M059J (cell line): ENCODE results near the gene KDELR1. TPM values are rescaled to one million over a fixed set of nuclear protein-coding genes. Genes with fewer than 3 reads are reported as not detected.
A peak's percentile ranks its signal among the peaks of the same experiment; 100 is the strongest.
"Not testable (repeated sequence)": the region's sequence is repeated elsewhere in the genome, so short reads cannot be mapped to it uniquely, and the experiment has no call there.

Source experiments
- DNase-seq: peaks from one replicate; pipeline ENCODE4 v3.0.0-alpha.2; 2012; ENCODE audit warnings: low read depth
- total RNA-seq: library from RNA; depleted of rRNA; stranded (reverse); fragments of >200 nt; shearing (Covaris generic); gene quantifications from 2 replicates; pipeline ENCODE4 v1.2.3, GENCODE V29; 2014

Gene KDELR1
- total RNA-seq, 1 experiment from 2014 or later: 247 TPM

DNA sequence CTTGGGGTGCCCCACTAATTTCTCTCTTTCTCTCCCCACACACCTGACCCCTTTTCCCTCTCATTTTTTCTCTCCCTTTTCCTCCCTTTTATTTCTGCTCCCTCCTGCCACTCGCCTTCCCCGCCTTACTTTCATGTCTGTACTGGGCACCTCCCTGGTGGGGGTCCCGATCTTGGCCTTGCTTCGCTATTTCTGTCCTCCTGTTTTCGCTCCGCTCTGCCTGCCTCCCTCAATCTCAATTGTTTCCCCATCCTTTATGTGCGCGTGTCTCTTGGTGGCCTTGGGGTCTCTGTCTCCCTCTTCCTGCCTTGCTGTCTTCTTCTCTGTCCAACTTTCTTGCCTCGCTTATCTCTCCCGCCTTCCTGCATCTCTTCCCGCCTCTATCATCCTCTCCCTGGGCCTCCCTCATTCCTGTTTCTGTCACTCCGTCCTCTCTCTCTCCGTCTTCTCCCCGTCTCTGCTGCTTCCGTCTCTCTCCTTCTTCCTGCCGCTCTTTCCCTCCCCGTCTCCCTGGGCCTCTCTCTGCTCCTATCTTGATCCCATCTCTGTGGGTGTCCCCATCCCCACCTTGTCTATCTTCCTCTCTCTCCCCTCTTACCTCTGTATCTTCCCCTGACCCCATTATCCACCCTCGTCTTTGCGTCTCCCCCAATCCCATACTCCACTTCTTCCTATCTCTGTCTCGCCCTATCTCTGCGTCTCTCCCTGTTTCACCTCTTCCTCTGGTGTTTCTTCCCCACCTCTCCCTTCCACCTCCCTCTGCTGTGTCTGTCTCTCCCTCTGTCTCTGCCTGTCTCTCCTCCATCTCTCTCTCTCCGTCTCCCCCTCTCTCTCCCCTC, 6.1 kb upstream of the KDELR1 start:
- no peak for DNase-seq

DNA sequence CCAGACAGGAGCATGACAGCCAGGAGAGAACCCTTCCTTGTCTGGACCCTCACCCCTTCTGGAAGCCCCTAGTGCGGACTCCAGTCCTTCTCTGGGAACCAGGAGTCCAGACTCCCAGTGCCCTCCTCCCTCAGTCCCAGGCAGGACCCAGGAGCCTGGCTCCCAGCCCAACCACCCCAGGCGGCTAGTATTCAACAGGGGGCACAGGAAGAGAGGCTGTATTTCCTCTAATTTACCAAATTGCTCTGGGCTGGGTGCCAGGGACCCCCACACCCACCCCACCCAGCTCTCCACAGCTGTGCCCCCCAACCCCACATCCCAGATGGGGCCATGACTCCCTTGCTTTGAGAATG, 5.4 kb upstream of the KDELR1 start:
- no peak for DNase-seq

DNA sequence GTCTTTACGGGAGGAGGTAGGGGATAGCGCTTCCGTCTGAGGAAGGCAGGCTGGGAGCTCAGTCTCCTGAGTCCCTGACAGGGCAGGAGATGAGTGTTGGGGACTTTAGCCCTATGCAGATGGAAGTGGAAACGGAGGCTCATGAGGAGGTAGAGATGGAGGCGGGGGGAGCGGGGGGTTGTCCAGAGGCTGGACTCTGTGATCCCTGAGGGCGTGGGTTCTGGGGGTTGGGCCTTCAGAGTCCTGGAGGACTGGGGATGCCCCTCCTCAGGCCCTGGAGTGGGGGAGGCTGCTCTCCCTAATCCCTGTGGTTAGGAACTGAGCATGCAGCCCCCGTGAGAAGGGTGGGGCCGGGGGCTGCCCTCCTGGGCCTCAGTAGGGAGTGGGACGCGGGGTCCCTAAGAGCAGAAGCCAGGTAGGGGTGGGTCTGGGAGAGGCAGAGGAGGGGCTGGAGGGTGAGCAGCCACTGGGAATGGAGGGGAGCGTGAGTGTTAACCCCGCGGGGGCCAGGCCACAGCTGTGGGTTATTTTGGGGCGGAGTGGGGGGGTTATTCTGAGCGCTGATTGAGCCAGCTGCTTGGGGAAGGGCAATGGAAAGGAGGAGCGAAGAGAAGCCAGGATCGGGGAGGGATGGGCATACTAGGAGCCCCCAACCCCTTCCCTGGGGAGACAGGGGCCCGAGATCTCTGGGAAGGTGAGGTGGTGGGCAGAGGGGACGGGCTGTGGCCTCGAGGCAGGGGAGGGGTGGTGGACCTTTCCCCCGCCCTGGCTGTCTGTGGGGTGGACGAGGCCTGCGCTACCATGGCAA, 4.9 kb upstream of the KDELR1 start:
- DNase-seq: peak; percentile 34

DNA sequence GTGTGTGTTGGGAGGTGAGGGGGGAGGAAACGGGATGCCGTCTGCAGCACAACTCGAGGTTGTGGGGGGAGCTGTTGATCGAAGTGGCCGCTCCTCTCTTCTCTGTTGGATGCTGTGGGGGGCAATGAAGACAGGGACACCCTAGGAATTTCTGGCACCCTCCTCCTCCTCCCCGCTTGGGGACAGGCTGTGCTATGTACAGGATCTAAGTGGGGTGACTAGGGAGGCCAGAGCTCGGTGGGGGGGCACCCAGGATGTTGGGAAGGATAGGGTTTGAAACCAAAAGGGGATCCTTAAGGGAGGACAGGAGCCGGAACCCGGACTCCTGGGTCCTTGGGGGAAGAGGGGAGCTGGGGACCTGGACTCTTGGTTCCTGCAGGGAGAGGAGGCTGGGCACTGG, 4.1 kb upstream of the KDELR1 start:
- no peak for DNase-seq

DNA sequence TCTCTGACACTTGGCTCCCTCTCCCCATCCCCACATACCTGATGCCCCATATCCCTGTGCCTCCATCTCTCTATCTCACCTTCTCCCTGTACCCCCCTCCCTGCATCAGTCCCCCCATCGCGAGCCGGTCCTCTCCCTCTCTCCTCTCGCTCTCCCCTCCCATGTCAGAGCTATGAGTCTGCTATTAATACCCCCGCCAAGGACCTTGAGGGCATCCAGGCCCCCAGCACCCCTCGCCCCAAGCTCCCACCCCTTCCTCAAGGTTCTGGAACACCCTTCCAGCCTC, 3.8 kb upstream of the KDELR1 start:
- no peak for DNase-seq

DNA sequence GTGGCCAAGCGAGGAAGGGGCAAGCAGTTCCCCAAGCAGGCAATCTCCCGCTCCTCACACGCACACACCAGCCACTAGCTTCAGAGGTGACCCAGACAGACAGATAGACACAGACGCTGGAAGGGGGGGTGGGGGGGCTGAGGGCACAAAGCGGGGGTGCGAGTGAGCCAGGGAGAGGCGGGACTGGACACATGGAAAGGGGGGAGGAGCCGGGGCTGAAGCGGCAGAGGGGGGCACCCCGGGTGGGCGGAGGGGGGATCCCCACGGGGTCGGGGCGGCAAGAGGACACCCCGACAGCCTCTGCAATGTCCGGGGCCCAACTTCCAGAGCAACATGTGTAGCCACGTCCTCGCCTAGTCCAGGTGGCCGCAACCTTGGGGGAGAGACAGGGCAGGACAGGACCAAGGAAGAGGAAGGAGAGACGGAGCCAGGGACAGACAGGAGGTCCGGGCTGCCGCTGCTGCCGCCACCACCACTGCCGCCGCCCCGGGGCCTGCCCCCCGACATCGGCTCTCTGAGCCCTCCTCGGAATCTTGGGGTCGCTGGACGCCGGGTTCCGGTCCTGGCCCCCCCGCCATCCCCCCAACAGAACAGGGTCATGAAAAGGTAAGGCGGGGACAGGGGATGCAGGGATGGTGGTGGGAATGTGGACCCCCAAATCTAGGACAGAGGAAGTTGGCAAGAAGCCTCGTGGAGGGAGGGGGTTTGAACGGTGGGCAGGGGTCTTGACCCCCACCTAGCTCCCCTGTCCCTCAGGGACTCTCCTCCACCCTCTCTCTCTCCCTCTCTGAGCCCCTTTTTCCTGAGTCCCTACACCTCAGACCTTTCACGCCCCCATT, 3.2 kb upstream of the KDELR1 start:
- DNase-seq: peak; percentile 39

DNA sequence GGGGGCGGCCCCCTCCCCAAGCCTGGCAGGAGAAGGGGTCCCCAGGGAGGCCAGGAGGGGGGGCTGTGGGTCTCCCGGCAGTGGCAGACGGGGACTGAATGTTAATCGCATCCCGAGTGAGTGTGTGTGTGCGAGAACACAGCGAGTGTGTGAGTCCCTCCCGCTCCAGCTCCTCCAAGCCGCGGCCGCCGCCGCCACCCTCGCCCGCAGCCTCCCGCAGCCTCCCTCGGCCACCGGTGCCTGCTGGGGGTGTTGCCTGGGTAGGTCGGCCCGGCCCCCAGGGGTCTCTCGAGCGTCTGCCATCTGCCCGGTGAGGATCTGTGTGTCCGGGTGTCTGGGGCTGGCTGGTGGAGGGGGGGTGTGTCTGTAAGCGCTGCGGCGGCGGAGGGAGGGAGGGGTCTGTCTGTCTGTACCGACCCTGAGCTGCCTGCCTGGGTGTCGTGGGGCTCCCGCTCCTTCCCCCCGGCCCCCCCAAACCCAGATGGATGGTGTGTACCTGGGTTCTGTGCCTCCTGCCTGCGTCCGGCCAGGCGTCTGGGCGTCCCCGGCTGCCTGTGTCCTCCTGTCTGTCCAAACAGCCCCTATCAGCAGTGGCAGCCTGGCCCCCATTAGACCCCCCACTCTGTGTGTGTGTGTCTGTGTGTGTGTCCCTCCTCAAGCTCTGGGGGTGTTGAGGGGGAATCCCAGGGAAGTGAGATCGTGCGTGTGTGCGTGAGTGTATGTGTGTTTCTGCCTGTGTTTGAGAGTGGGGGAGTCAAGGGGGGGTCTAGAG, 2.4 kb upstream of the KDELR1 start, which contains the start of gene GRIN2D:
GRIN2D (plus strand) TSS at position 110 of the 772 bp plus-strand sequence. CDS start 4,725 bp downstream, outside the sequence.
- DNase-seq: peak; percentile 33

DNA sequence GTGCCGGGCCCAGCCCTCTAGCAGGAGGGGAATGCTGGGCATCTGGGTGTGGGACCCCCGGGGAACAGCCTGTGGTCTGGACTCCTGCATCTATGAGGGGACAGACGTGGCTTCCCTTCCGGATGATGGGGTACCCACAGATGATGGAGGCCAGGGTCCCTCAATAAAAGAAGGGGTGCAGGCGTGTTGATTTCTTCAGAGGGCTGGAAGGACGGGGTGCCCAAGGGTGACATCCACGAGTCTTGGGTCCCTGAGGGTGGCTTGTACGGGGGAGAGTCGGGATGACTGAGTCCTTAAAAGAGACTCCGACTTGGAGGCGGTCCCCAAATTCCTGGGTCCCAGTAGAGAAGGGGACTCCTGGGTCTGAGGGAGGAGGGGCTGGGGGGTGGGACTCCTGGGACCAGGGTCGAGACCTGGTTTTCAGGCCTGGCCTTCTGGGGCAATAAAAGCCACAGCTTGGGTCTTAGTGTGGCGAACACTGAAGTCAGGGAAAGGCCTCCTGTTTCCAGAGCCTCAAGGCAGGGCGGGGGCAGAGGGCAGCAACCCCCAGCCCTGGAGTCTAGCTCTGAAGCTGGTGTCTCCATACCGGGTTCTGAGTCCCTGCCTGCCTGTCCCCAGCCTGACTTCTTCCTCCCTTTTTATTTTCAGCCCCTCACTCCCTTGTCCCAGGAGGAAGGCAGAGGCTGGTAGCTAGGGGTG, 1.7 kb upstream of the KDELR1 start:
- no peak for DNase-seq

DNA sequence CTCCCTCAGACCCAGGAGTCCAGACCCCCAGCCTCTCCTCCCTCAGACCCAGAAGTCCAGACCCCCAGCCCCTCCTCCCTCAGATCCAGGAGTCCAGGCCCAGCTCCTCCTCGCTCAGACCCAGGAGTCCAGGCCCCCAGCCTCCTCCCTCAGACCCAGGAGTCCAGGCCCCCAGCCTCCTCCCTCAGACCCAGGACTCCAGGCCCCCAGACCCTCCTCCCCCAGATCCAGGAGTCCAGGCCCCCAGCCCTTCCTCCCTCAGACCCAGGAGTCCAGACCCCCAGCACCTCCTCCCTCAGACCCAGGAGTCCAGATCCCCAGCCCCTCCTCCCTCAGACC, 624 bp upstream of the KDELR1 start:
- DNase-seq: not testable (repeated sequence)

DNA sequence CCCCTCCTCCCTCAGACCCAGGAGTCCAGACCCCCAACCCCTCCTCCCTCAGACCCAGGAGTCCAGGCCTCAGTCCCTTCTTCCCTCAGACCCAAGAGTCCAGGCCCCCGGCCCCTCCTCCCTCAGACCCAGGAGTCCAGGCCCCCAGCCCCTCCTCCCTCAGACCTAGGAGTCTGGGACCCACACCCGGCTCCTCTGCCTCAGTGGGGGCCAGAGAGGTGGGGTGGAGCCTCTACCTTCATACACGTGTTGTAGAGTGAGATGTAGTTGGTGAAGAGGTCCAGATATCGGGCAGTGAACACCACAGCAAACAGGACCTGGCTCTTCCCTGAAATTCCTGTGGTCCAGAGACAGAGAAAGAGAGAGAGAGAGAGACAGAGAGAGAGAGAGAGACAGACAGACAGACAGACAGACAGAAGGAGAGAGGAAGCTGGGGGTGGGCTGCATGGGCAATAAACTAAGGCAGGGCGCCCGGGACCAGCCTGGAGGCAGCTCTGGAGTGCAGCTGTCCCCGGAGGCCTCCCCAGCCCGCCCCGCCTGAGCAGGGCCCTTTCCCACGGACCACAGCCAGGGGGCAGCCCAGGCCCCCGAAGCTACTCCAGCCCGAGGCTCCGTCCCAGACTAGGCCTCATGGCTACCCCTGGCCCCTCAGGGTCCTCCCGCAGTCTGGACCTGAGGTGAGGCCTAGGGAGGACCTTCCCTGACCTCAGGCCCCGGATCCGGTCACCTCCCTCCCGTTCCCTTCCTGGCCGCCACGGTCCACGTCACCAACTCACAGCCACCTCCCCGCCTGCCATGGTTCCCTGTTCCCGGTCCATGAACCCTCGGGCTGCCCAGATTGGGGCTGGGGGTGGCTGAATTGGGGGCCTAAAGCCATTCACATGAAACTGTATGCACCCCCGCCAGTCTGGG, 907 bp downstream of the KDELR1 start:
- DNase-seq: peak; percentile 54

DNA sequence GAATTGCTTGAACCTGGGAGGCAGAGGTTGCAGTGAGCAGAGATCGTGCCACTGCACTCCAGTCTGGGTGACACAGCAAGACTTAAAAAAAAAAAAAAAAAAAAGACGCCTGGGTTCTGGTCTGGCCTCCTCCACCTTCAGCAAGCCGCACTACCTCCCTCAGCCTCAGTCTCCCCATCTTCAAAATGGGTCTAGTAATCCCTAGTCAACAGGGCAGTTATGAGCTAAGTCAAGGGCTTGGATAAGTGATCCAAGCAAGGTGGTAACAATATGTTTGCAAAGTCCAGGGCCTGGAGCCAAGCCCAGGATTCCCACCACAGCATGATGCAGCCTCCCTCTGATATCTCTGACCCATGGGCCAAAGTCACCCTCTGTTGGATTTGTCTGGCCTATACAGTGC, 4.4 kb downstream of the KDELR1 start:
- no peak for DNase-seq

DNA sequence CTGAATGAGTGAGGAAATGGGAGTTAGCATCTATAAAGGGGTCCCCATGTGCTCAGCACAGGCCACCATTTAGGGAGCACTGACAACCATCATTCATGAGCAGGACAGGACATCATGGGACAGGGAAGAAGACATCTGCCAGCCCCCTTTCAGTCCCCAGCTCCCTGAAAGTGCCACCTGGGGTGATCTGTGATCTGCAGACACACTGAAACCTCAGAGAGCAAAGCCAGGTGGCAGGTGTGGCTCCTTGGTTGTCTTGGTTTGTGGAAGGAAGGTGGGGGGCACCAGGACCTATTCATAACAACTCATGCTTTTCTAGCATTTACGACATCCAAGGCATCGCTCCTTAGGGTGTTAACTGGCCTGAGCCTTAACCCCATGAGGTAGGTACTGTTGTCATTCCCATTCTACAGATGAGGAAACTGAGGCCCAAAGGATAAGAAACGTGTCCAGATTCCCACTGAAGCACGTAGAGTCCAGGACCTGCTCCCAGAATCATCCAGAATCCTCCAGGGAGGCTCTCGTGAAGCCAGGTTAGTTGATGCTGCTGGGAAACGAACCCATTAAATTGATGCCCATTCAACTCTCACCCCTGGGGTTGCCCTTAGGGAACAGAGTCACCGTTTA, 5.8 kb downstream of the KDELR1 start:
- no peak for DNase-seq

DNA sequence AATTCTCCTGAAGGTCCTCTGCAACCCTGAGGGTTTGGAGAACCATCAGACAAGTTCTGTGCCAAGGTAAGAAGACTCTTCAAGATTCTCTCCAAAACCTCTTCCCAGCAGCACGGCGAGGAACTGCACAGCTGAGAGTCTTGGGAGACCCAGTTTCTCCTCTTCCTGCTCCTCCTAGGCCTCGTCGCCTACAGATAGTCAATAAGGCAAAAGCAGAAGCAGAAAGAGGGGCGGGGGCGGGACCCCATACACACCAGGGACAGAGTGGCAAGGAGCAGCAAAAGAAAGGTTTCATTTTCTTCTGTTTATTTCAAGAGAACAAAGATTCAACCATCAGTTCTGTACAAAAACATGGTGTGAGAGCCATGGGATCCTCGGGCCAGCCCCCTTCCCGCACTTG, 9.1 kb downstream of the KDELR1 start:
- no peak for DNase-seq

DNA sequence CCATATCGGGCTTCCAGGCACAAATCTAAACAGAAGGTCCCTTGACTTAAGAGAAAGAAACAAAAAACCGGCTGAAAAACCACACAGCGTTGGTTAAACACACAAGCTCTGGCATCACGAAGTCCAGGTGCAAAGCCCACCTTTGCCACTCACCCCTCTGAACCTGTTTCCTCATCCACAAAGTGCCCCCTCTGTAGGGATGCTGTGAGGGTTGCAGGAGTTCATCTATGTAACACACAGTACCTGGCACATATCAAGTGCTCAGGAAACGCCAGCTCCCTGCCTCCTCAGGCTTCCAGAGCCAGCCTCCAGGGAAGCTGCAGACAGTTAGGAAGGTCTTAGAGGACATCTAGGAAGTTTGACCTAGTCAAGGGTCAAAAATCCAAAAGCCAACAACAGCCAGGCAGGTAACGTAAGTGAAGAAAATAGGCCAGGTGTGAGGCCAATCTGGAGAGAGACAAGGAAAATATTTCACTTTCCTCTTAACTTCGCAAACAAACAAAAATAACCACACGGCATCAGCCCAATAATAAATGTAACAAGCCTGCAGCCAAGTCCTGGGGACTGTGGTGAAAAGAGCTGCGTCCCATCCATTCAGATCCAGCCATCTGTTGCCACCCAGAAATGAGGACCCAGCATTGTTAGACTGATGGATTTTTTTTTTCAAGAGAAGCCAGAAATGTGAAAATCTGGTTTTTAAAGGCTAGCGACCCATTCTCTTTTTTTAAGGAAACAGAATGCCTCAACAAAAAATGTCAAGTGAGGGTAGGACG, 10.0 kb downstream of the KDELR1 start:
- DNase-seq: no peak

DNA sequence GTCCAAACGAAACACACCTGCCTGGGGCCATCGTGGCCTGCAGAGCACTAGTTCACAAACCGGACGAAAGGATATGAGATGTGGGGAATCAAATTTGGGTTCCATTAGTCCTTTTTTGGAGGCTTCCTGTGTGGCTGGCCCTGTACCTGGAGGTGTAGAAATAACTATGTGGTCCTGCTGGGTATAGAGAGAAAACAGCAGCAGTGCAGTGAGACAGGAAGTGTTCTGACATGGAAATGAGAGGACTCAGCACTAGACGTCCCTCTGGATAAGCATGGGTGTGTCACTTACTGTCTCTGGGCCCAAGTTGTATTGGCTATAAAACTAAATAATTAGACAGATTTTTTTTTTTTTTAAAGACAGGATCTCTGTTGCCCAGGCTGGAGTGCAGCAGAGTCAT, 12.3 kb downstream of the KDELR1 start:
- DNase-seq: peak; percentile 50

DNA sequence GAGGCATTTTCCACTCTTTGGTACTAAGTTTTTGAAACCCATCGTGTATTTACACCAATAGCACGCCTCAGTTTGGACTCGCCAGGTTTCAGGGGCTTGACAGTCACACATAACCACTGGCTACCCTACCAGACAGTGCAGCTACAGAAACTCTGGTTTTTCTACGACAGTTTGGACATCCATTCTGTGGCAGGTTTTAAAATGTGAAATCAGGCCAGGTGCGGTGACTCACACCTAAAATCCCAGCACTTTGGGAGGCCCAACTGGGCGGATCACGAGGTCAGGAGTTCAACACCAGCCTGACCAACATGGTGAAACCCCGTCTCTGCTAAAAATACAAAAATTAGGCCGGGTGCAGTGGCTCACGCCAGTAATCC, 13.2 kb downstream of the KDELR1 start:
- DNase-seq: no peak

DNA sequence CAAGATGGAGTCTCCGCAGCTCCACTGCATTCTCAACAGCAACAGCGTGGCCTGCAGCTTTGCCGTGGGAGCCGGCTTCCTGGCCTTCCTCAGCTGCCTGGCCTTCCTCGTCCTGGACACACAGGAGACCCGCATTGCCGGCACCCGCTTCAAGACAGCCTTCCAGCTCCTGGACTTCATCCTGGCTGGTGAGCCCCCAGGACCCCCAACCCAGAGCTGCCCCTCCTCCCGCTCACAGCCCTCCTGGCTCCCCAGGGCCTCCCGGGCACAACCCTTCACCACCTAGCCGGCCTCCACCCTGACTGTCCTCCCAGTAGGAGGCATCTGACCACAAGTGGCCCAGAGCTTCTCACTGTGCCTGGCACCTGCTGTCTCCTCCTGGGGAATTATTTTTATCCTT, 17.8 kb downstream of the KDELR1 start:
- DNase-seq: no peak

DNA sequence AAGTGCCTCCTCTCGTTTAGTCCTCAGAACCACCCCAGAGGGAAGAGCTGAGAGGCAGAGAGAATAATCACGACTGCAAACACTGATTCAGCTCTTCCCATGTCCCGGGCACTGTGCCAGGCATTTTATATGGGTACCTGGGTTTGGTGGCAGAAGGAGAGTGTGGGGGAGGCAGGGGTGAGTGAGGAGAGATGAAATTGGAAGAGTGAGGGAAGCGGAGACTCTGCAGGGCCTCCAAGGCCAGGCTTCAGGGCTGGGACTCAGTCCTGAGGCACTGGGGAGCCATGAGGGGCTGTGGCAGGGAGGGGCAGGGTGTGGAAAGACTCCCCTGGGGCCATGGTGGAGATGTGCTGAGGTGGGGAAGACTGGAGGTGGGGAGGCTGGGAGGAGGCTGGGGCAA, 18.4 kb downstream of the KDELR1 start:
- DNase-seq: peak; percentile 66

DNA sequence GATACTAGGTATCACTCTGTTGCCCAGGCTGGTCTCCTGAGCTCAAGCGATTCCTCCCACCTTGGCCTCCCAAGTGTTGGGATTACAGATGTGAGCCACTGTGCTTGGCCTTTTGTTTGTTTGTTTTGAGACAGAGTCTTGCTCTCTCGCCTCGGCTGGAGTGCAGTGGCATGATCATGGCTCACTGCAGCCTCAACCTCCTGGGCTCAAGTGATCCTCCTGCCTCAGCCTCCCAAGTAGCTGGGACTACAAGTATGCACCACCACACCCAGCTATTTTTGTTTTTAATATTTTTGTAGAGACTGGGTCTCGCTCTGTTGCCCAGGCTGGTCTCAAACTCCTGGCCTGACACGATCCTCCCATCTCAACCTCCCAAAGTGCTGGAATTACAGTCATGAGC, 19.6 kb downstream of the KDELR1 start:
- DNase-seq: not testable (repeated sequence)
